NCI-H510A treated with DMSO at 0.1 percent for 48 hours (cell line): ENCODE measurements around the gene ANKRD44.

ENCODE experiments used
- DNase-seq: peaks from one replicate; lab custom pipeline; 2025; lab: John Stamatoyannopoulos, UW

Gene ANKRD44

DNA sequence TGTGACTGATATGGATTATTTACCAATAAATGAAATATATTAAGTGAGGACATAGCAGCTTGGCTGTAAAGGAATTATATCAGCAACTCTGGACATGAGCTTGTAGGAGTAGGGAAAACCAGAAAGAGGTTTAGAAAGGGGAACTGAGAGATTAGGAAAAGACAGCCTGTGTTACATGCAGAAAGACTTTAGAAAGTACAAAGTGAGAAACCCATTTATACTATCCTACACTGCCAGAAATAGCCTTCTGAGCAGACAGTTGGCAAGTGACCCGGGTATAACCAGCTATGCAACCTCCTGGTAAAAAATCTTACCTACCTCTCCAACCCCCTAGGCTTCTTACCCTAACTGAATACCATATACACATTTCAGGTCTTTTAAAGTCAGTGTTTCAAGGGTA, 134.1 kb downstream of the ANKRD44 start:
- DNase-seq = no peak

DNA sequence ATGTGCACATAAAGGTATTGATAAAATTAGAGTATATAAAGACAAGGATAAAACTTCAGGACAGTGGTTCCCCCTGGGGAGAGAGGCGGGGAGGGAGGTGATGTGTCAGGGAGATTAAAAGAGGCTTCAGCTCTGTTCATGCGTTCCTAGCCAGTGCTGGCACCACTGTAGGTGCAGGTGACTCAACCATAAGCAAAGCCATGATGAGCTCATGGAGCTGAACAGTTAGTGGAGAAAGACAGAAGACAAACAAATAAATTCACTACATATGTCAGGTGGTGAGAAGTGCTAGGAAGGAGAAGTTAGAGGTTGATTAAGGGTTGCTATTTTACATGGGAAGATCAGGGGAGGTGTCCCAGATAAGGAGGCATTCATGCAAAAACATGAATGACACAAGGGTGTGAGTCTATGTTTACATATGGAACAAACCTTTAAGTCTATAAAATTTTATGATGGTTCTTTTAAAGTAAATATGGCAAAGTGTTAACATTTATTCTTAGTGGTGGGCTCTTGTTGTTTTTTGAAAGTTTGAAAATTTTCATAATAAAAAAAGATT, 136.0 kb downstream of the ANKRD44 start:
- DNase-seq = peak; percentile 19

DNA sequence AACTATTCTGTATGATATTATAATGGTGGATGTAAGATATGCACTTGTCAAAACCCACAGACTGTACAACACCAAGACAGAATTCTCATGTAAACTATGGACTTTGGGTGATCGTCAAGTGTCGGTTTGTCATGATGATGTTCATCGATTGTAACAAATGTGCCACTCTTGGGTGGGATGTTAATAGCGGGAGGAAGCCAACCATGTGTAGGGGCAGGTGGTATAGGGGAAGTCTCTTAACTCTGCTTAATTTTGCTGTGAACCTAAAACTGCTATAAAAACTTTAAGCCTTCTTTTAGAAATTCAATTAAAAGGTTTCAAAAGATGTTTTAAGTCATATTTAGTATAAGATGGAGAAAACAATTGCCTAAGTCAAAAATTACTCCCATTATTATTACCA, 139.0 kb downstream of the ANKRD44 start:
- no peak for DNase-seq

DNA sequence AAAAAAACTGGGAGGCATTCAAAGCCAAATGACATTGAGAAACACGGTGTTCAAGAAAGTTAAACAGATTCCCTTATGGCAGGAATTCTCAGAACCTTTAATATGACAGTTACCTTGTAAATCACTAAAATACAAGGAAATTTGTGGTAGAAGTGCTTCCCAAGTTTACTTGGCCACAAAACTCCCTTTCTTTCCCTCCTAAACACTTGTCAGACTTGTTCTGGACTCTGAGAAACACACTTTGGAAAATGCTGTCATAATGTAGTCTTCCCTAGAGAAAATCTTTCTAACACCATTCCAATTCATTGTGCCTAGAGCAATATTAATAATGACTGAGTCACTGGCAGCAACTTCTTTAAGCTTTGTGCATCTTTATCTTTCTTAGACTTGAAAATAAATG, 140.4 kb downstream of the ANKRD44 start:
- DNase-seq = no peak

DNA sequence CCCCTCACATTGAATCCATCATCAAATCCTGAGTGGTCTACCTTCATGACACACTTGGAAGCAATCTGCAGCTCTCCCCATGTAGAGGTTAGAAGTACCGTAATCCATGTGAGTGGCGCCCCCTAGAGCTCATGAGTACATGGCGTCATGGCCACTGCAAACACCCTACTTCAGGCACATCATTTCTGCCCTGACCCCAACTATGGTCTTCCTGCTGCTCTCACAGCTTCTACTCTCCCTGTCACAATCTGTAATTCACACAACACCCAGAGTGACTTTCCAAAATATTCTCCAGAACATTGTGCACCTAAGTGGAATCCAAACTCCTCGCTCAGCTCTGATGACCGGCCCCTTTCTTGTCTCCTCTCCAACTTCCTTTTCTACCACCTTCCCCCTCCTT, 141.9 kb downstream of the ANKRD44 start:
- peak; percentile 32 for DNase-seq

DNA sequence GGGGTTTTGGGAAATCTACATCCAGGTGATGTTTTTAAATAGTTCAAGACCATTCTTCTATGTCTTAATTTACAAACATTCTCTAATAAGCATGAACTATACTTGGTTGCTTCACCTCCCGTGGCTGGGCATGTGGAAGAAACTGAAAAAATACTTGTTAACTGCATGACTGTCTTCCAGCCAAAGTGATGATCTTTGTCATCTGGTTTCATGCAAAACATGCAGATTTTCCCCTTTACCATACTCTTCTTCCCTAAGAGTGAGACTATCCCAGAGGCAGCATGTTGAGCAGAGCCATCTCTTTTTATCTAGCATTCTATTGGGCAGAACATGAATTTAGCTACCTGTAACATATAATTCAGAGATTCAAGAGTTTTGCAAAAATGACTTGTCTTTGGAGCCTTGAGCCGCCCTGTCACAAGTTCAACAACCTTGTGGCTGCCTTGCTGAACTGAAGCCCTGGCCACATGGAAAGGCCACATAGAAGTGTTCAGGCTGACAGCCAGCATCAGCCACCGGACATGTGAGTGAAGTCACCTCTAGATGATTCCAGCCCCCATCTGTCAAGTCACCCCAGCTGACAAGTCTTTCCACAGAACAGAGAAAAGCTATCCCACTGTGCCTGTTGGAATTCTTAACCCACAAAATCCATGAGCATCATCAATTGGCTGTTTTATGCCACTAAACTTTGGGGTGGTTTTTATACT, 142.8 kb downstream of the ANKRD44 start:
- DNase-seq = no peak

DNA sequence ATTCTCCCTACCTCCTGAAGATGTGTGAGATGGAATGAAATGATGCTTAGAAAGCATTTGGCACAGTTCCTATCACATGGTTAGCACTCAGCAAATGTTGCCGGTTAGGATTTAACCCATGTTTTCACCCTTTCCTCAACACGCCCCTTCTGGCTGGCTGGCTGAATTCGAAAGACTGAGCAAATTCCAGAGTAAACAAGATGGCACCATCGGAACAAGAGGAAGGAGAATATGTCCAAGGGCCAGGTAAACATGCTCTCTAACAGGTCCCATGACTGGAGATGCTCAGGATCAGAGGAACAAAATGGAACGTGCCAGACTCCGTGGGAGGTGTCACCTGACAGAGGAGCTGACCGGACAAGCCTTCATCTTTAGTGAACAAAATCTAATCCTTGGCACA, 145.6 kb downstream of the ANKRD44 start:
- DNase-seq = peak; percentile 82

DNA sequence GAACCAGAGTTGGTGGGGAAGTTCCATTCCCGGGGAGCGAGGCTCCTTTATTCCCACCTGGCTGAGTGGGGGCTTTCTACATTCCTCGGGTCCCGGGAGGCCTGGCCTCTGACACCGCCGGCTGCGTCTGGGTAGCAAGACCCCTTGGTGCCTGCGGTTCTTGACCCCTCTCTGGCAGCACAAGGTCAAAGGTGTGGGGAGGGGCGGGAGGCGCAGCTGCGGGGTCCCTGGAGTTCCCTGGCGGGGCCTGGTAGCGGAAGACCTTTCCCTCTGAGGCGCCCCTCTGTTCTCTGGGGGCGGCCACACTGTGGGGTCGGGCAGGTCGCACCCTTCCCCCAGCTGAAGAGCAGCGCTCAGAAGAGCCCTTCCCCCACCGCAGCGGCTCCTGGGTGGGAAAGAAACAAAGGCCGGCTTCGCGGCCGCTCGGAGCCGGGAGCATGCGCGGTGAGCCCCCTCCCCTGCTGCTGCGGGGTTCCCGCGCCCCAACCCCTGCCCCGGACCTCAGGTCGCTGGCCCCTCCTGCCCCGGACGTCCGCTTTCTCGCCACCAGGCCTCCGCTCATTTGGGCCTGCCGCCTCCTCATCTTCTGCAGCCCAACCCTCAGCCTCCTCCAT, 146.3 kb downstream of the ANKRD44 start:
- DNase-seq = no peak

DNA sequence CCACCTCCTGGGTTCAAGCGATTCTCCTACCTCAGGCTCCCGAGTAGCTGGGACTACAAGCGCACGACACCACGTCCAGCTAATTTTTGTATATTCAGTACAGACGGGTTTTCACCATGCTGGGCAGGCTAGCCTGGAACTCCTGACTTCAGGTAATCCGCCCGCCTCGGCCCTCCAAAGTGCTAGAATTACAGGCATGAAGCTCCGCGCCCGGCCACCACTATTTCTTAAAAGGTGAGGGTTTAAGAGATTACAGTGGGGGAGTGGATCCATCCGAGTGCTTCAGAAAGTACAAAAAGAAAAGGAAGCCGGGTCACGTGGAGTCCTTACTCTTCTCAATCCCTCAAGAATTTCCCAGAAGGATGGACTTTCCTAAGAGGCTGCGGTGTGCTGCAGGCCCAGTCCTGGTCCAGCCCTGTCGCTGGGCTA, 146.9 kb downstream of the ANKRD44 start:
- no peak for DNase-seq

DNA sequence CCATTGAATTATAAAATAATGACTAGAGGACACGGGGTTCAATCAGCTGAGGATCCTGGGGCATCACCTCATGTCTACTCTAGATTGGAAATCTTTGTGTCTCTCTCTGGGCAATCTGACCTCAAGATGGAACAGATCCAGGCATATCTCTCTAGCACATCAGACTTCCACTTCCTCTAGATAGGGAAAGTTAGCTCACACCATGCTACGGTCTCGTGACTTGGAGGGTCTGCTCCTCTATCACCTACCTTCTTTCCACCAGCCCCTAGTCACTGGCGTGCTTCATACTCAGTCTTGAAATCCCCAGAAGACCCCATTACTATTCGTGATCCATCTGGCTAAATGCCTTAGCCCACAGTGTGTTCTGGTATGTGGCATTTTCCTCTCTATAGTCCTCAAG, 148.8 kb downstream of the ANKRD44 start:
- no peak for DNase-seq

DNA sequence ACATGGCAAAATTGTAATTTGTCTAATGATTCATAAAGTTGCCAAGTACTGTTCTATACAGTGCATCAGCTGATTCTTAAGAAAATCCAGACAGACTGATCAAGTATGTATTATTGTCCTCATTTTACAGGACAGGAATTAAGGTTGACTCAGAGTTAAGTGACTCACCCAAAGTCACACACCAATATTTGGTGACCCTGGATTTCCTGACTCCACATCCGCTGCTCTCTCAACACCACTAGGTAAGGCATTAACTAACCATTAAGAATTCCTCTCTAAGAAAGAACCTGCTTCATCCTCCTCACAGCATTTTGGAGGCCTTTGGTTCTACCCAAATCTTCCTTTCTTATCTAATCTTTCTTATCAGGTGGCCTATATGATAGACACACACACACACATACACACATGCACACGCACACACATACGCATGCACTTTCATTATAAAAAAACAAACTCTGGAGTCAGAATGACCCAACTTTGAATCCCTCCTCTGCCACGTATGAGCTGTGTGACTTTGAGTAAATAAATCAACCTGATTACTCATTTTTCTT, 150.8 kb downstream of the ANKRD44 start:
- no peak for DNase-seq

DNA sequence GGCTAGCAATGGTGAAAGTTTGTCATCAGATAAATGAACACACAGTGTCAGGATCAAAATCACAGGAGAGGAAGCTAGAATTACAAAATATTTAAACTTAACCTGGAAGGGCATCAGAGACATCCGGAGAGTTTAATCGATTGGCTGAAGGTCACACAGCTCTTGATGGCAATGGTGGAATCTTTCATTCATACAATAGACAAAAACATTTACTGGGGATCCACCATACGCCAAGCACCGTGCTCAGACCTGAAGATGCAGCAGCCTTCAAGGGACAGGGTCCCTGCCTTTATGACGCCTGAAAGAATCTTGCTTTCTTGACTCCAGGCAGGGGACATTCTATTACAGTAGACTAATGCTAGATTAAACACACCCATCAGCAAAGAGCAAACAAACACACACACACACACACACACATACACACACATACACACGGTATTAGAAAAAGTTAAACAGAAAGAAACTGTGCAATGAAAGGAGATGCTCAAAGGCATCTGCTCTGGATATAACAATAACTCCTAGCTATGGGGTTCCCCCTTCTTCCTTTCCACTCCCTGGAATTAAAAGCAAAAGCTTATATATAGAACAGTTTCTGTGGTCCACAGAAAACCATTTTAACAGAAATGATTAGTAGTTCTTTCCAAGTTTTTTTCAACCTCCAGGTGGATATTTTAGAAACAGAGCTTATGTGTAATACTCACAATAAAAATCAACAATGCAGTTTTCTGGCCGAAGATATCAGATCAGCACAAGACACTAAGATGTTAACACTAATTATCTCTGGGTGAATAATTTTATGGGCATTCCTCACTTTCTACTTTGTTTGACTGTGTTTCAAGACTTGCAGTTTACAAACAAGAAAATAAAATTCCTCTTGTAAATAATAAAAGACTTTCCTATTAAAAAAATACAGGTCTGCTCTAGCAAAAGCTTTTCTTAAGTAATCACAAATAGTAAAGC, 151.7 kb downstream of the ANKRD44 start:
- DNase-seq = no peak

DNA sequence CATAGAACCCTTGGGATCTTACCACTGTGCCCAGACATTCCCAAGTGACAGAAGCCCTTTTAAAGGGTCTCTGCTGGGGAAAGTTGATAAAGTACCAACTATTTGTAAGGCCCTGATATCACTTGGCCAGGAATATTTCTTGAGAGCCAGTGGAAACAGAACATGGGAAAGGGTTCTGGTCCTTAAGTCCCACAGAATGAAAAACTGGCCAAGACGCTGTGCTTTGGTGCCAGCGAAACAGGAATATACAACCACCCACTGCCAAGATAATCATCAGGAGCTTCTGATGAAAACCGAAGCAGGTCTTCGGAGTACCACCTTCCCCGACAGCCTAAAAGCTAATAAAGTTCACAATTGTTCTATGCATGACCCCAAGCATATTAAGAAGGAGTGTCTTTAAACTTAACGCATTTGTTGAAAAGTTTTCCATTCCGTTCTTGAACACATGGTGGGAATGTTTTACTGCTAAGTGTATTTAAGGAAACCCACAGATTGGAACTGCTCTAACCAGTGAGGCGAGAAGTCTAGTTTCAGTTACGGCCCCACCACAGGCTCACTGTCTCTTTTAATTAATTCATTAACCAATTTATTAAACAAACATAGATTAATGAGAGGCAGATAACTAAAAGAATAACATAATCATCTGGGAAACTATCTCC, 152.6 kb downstream of the ANKRD44 start:
- no peak for DNase-seq

DNA sequence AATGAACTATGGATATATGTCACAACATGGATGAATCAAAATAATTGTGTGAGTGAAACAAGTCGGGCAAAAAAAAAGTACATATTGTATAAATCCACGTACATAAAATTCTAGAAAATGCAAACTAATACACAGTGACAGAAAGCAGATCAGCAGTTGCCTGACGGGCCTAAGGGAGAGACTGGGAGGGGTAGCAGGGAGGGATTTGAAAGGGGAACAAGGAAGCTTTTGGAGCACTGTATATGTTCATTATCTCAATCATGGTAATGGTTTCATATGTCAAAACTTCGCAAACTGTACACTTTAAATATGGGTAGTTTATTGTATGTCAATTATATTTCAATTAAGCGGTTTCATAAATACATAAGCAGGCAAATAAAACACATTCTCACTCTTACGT, 153.8 kb downstream of the ANKRD44 start:
- DNase-seq = no peak

DNA sequence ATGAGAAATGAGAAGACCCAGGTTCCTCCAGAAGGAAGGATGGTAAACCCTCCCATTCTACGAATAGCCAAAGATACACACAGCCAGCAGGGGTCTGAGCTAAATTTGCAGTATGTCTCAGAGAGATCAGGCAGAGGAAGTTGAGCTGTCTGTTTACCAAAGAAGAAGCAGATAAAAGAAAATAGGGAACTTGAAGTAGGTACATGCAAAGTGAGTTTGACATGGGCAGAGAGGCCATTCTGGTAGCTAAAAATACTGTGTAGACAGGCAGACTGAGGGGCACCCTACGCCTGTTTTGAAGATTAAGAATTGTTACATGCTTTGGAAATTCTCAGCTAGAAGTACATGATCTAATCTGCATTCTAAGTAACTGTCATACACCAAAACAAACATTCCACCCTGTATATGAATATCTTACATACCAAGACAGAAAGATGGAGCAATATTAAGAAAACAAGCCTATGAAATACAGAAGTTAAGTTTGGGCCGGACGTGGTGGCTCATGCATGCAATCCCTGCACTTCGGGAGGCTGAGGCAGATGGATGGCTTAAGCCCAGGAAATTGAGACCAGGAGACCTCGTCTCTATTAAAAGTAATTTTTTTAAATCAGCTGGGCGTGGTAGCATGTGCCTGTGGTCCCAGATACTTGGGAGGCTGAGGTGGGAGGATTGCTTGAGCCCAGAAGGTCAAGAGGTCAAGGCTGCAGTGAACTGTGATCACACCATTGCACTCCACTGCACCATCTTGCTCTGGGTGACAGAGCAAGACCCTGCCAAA, 157.9 kb downstream of the ANKRD44 start:
- DNase-seq = no peak

DNA sequence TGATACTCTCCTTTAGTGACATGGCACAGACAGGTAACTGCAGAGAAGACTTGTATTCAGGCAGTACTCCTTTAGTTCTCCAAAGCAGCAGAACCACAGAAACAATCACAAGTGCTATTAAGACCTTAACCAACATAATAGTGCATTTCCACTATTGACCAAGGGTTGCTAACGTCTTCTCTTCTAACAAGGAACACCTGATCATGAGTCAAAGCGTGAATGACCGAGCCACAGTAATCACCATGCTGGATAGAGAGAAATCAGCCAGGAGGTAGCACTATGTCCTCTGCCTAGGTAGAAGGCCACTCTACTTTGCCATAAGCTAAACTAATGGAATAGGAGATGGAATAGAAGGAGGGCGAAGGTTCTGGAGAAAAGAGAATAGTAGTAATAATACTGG, 161.0 kb downstream of the ANKRD44 start:
- no peak for DNase-seq

DNA sequence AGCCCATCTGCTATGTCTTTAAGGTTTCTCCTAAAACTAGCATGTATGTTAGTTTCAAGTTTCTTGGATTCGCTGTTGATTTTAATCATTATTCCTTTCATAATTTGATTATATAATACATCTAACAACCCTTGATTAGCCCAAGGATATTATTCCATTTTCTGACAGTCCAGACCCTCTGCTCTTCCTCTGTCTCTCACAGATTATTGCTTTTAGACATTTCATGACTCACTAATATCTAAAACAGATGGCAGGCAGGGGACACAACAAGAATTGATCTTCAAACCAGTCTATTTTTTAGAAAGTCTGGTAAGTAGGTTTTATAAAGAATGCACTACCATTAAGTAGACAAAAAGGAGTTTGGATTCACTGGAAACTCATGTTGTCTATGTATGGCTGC, 162.2 kb downstream of the ANKRD44 start:
- DNase-seq = no peak

DNA sequence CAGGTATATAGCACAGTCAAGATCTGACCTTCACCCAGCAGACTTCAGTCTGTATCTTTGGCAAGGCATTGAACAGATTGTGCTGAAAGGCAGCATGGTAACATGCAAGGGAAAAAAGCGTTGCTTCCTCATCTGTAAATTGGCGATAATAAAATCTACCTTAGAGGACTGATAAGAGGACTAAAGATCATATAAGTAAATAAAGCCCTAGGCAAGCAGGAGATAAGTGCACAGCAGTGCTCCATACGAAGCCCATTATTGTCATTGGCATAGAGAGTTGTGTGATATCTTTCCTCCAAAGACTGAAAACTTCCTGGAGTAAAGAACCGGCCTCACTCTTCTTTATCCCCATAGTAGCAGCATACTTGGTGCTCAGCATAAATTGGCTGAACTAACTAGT, 162.6 kb downstream of the ANKRD44 start:
- DNase-seq = no peak

DNA sequence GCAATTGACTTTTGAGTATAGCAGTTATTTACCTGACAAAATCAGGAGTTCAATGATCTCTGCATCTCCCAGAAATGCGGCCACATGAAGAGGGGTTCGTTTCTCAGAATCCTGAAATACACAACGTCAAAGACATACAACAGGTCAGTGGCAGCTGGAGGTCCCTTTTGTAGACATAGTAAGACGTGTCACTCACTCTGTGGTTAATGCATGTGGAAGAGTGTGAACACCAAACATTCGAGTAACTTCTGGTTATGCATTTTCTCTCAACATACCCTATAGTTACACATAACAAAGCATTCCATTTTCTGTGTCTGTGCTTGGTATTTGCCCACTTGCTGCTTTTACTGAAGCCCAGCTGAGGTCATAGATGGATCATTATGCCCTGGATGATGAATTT, 163.6 kb downstream of the ANKRD44 start:
- no peak for DNase-seq

DNA sequence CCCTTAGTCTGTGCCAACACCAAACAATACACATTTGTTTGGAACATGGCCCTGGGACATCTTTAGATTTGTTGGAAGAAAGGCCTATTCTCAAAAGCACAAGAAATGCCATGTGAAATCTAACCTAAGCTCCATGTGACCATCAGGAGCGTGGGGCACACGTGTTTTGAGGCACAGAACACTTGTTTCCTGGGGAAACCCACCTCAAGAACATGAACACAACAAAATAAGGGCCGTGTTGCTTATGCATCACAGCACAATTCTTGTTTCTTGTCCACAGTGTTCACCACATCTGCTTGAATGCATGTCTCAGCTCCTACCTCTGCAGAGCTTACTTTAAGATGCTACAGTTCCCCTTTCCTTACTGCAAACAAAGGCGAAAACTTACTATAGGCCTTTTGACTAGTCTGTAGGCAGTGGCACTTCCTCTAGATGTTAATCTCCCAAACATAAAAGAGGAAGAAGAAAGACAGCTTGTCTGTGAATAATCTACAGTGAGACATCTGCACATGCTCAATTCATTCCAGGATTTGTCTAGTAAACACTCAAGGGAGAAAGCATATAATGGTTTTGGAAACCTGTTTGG, 165.0 kb downstream of the ANKRD44 start:
- DNase-seq = peak; percentile 60

DNA sequence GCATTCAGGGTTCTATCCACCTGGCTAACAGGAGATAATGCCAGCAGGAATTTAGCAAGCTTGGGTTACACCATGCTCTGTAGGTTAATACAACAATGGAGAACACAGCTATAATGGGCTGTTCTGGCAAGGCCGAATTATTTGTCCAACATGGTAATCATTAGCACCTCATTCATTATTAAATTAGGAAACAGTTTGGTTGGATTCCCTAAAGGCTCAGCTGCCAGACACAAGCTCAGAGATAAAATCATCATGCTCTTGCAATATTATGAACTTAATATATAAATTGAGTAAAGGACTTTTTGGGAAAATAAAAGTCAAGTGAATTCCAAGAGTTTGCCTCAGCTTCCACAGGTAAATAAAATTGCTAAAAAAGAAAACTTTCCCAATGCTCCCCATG, 166.4 kb downstream of the ANKRD44 start:
- DNase-seq = no peak
